HFFc6 (cell line): ENCODE data around the gene KLHL7. TPM values are rescaled to one million over a fixed set of nuclear protein-coding genes. Genes with fewer than 3 reads are reported as not detected.

Experiments used
- DNase-seq: peaks from one replicate; pipeline ENCODE4 v3.0.0-alpha.2; 2018
- H3K27ac Mint-ChIP-seq: 2 replicates; pipeline ENCODE4 v1.8.0; 2020; ENCODE audit warnings: mild to moderate bottlenecking, mixed read lengths
- H3K27me3 Mint-ChIP-seq: 2 replicates; pipeline ENCODE4 v1.8.0; 2021; ENCODE audit warnings: mild to moderate bottlenecking, moderate library complexity, mixed read lengths; ENCODE audit not compliant: insufficient read depth
- H3K36me3 Mint-ChIP-seq: 2 replicates; pipeline ENCODE4 v1.8.0; 2021; ENCODE audit warnings: low read depth, mixed read lengths
- H3K4me1 Mint-ChIP-seq: 2 replicates; pipeline ENCODE4 v1.8.0; 2020; ENCODE audit warnings: low read depth, mixed read lengths
- H3K4me3 Mint-ChIP-seq: 2 replicates; pipeline ENCODE4 v1.8.0; 2020; ENCODE audit warnings: mild to moderate bottlenecking, moderate library complexity, mixed read lengths
- H3K9me3 Mint-ChIP-seq: 2 replicates; pipeline ENCODE4 v1.8.0; 2020; ENCODE audit warnings: mild to moderate bottlenecking, mixed read lengths
- CTCF ChIP-seq: fragments of 200-600 bp; sonication (generic); IDR thresholded peaks from 2 replicates; pipeline ENCODE4 v1.5.0; 2021; ENCODE audit warnings: antibody characterized with exemption, mild to moderate bottlenecking
- total RNA-seq, 6 experiments: library from RNA; stranded (reverse); fragmentation: NEBNext Ultra II Directional; extraction: Animal tissue kit (Norgen Biotek cat#: 25700); gene quantifications; 2 replicates in 1 of 6; 3 replicates in 5 of 6; pipeline ENCODE4 v1.2.3, GENCODE V29; 2021

The KLHL7 gene
- total RNA-seq, 6 experiments from 2014 or later, result 23.1 to 31.2 (median 29.5) TPM

- peaks cover 5% of the 10 kb centered on the region; the same call in 1 of the 2 replicates for H3K27me3 Mint-ChIP-seq
- no peak for DNase-seq
- no peaks in the 10 kb centered on the region for H3K36me3 Mint-ChIP-seq
- H3K4me3 Mint-ChIP-seq, result no peak overlapping the region
- no peaks in the 10 kb centered on the region for H3K9me3 Mint-ChIP-seq
- no peak overlapping the region for H3K27ac Mint-ChIP-seq
- no peak for TF ChIP-seq CTCF
- H3K4me1 Mint-ChIP-seq, result peaks cover 11% of the 10 kb centered on the region
Measured at GRCh38 chr7:23211589-23211988, 106.0 kb downstream of the KLHL7 start.

GRCh38 chr7:23212395-23212794 is 106.8 kb downstream of the KLHL7 start:
- Mint-ChIP-seq H3K27ac (no peak overlapping the region), H3K4me1 (peaks cover 9% of the 10 kb centered on the region), H3K27me3 (peaks cover 5% of the 10 kb centered on the region; the same call in 1 of the 2 replicates), H3K4me3 (no peak overlapping the region), H3K36me3 (no peaks in the 10 kb centered on the region), H3K9me3 (no peaks in the 10 kb centered on the region)
- DNase-seq, result no peak
- no peak for TF ChIP-seq CTCF

- no peak for TF ChIP-seq CTCF
- no peak overlapping the region for H3K4me3 Mint-ChIP-seq
- H3K9me3 Mint-ChIP-seq, result no peaks in the 10 kb centered on the region
- no peak for DNase-seq
- peaks cover 5% of the 10 kb centered on the region for H3K4me1 Mint-ChIP-seq
- H3K27me3 Mint-ChIP-seq, result peaks cover 5% of the 10 kb centered on the region; the same call in 1 of the 2 replicates
- no peak overlapping the region for H3K27ac Mint-ChIP-seq
- H3K36me3 Mint-ChIP-seq, result no peaks in the 10 kb centered on the region
Measured at GRCh38 chr7:23212841-23213240, 107.3 kb downstream of the KLHL7 start.

- no peak overlapping the region for H3K27ac Mint-ChIP-seq
- no peak for TF ChIP-seq CTCF
Measured at GRCh38 chr7:23213755-23214154, 108.2 kb downstream of the KLHL7 start.

GRCh38 chr7:23214423-23214822 is 108.8 kb downstream of the KLHL7 start:
- H3K27me3 Mint-ChIP-seq, result peaks cover 5% of the 10 kb centered on the region; the same call in 1 of the 2 replicates
- no peaks in the 10 kb centered on the region for H3K9me3 Mint-ChIP-seq
- no peak overlapping the region for H3K4me3 Mint-ChIP-seq
- no peaks in the 10 kb centered on the region for H3K36me3 Mint-ChIP-seq
- H3K4me1 Mint-ChIP-seq, result no peaks in the 10 kb centered on the region
- no peak for DNase-seq
- H3K27ac Mint-ChIP-seq, result no peak overlapping the region
- no peak for TF ChIP-seq CTCF

More at GRCh38 chr7:23213755-23214154, 108.2 kb downstream of the KLHL7 start:
- no peak for DNase-seq
- no peaks in the 10 kb centered on the region for H3K36me3 Mint-ChIP-seq
- H3K27me3 Mint-ChIP-seq, result peaks cover 5% of the 10 kb centered on the region; the same call in 1 of the 2 replicates
- H3K4me1 Mint-ChIP-seq, result no peaks in the 10 kb centered on the region
- no peaks in the 10 kb centered on the region for H3K9me3 Mint-ChIP-seq
- no peak overlapping the region for H3K4me3 Mint-ChIP-seq

GRCh38 chr7:23214938-23215337 is 109.4 kb downstream of the KLHL7 start:
- H3K27me3 Mint-ChIP-seq, result peaks cover 5% of the 10 kb centered on the region; the same call in 1 of the 2 replicates
- no peak for TF ChIP-seq CTCF
- no peak overlapping the region for H3K27ac Mint-ChIP-seq
- no peaks in the 10 kb centered on the region for H3K9me3 Mint-ChIP-seq
- H3K36me3 Mint-ChIP-seq, result no peaks in the 10 kb centered on the region
- no peak for DNase-seq
- no peaks in the 10 kb centered on the region for H3K4me1 Mint-ChIP-seq
- no peak overlapping the region for H3K4me3 Mint-ChIP-seq
